DOHH2 (cell line): Measurements from ENCODE around the gene KCTD13.

Source experiments
- H3F3A ChIP-seq: fragments of 200-600 bp; sonication (generic), shearing (Covaris generic); 2 replicates; pipeline ENCODE4 v1.6.0; 2016; ENCODE audit warnings: antibody characterized with exemption, mild to moderate bottlenecking; ENCODE audit not compliant: control insufficient read depth, insufficient read depth
- H3K27ac ChIP-seq: fragments of 200-600 bp; sonication (generic); 2 replicates; pipeline ENCODE4 v1.5.1; 2014; ENCODE audit warnings: low read depth, mild to moderate bottlenecking, low read length, moderate library complexity
- H3K27me3 ChIP-seq: fragments of 200-600 bp; sonication (generic); 2 replicates; pipeline ENCODE4 v1.6.1; 2014; ENCODE audit warnings: mild to moderate bottlenecking, low read length, mixed read lengths; ENCODE audit not compliant: control insufficient read depth
- H3K36me3 ChIP-seq: fragments of 200-600 bp; sonication (generic); 2 replicates; pipeline ENCODE4 v1.6.1; 2014; ENCODE audit warnings: mild to moderate bottlenecking, low read length, moderate library complexity, mixed read lengths; ENCODE audit not compliant: control insufficient read depth
- H3K4me1 ChIP-seq: fragments of 200-600 bp; sonication (generic); 2 replicates; pipeline ENCODE4 v1.6.1; 2014; ENCODE audit warnings: mild to moderate bottlenecking, low read length, mixed read lengths; ENCODE audit not compliant: control insufficient read depth
- H3K4me2 ChIP-seq: fragments of 200-600 bp; sonication (generic); 2 replicates; pipeline ENCODE4 v1.6.0; 2014; ENCODE audit warnings: mild to moderate bottlenecking, low read length, moderate library complexity
- H3K4me3 ChIP-seq: fragments of 200-600 bp; sonication (generic); 2 replicates; pipeline ENCODE4 v1.5.1; 2014; ENCODE audit warnings: mild to moderate bottlenecking, low read length, mixed read lengths
- H3K79me2 ChIP-seq: fragments of 200-600 bp; sonication (generic); 2 replicates; pipeline ENCODE4 v1.6.1; 2014; ENCODE audit warnings: mild to moderate bottlenecking, low read length, mixed read lengths; ENCODE audit not compliant: control insufficient read depth
- H3K9me2 ChIP-seq: fragments of 200-600 bp; sonication (generic); replicated peaks from 2 replicates; pipeline ENCODE4 v1.6.1; 2014; ENCODE audit warnings: mild to moderate bottlenecking, low read length, mixed read lengths; ENCODE audit not compliant: control insufficient read depth
- H3K9me3 ChIP-seq: fragments of 200-600 bp; sonication (generic); 2 replicates; pipeline ENCODE4 v1.6.1; 2014; ENCODE audit warnings: antibody characterized with exemption, low read length, mixed read lengths; ENCODE audit not compliant: control insufficient read depth, insufficient read depth
- H4K20me1 ChIP-seq: fragments of 200-600 bp; sonication (generic); 2 replicates; pipeline ENCODE4 v1.6.0; 2014; ENCODE audit warnings: low read depth, mild to moderate bottlenecking, antibody characterized with exemption, low read length, moderate library complexity; ENCODE audit not compliant: control insufficient read depth, insufficient read depth
- CTCF ChIP-seq: fragments of 200-600 bp; sonication (generic); IDR thresholded peaks from one replicate; pipeline ENCODE4 v1.5.1; 2014; ENCODE audit warnings: antibody characterized with exemption, mild to moderate bottlenecking, low read depth, low read length; ENCODE audit not compliant: poor library complexity, severe bottlenecking
- EZH2phosphoT487 ChIP-seq: fragments of 200-600 bp; sonication (generic); IDR thresholded peaks from 2 replicates; pipeline ENCODE4 v1.6.1; 2017; ENCODE audit warnings: borderline replicate concordance, mild to moderate bottlenecking, antibody characterized with exemption, low read length, moderate library complexity, mixed read lengths

KCTD13 gene

DNA sequence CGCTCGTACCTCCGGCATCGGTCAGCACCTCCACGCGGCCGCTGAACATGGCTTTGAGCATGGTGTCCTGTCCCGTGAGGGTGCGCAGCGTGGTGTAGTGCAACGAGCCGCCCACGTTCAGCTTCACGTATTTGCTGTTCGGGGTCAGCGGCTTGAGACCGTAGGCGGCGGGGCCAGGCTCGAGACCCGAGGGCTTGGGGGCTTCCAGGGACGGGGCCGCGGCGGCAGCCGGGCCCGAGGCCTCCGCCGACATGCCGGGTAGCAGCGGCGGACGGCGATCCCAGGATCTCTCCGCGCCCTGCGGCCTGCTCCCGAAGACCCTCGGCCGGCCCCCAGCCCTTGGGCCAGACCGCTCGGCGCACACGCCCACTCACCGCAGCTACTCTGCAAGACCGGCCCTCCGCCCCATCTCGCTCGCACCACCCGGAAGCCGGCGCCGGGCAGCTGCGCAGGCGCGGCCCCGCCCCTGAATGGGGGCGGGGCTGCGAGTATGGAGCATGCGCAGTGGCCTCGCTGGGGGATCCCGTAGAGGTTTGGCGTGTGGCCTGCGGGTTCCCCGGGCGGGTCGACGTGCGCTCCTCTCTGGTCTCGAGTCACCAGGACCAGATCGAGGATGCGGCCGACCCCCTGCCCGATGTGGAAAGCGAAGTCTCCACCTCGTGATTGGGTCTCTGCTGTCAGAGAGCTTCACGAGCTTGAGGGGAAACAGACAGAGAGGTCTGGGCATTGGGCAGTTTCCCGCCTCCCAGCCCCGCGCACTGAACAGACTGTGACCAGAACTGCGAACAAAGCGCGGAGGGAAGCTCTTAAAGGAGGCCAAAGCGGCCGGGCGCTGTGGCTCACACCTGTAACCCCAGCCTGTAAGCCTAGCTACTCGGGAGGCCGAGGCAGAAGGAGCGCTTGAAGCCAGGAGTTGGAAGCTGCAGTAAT lies at the start of gene KCTD13:
Gene KCTD13 (minus strand): TSS at position 446 of the 930 bp plus-strand sequence. CDS start 193 bp downstream, at position 253.
- Histone ChIP-seq H3K79me2 (peaks cover 30% of the 10 kb centered on the region), H3K4me3 (peak within 1 kb of the TSS; percentile 98), H3F3A (0 out of 2 replicates have a peak, but pooled peaks cover 3% of the 10 kb centered on the region), H3K4me1 (peaks cover 23% of the 10 kb centered on the region), H3K36me3 (peaks cover 21% of the 10 kb centered on the region), H3K27ac (peak within 1 kb of the TSS; percentile 63), H3K9me3 (no peaks in the 10 kb centered on the region), H3K4me2 (peak within 1 kb of the TSS; percentile 96), H3K27me3 (no peaks in the 10 kb centered on the region), H3K9me2 (no peaks in the 10 kb centered on the region), H4K20me1 (peaks cover 4% of the 10 kb centered on the region; the same call in 1 of the 2 replicates)
- TF ChIP-seq CTCF: no peak
- no peak for TF ChIP-seq EZH2phosphoT487

GRCh38 chr16:29975134-29975538 lies 49.1 kb upstream of the KCTD13 start:
- peaks cover 45% of the 10 kb centered on the region for H3K79me2 ChIP-seq
- H3K4me3 ChIP-seq: peak overlapping the region; percentile 99
- TF ChIP-seq EZH2phosphoT487: no peak
- no peak for TF ChIP-seq CTCF
- peak overlapping the region; percentile 97 for H3K4me2 ChIP-seq
- H4K20me1 ChIP-seq: peaks cover 10% of the 10 kb centered on the region
- H3K27ac ChIP-seq: no peak overlapping the region
- peaks cover 7% of the 10 kb centered on the region; the same call in 1 of the 2 replicates for H3K9me3 ChIP-seq
- 0 out of 2 replicates have a peak, but pooled peaks cover 6% of the 10 kb centered on the region for H3F3A ChIP-seq
- no peaks in the 10 kb centered on the region for H3K27me3 ChIP-seq
- peaks cover 65% of the 10 kb centered on the region for H3K36me3 ChIP-seq
- H3K9me2 ChIP-seq: no peaks in the 10 kb centered on the region
- H3K4me1 ChIP-seq: peaks cover 30% of the 10 kb centered on the region

GRCh38 chr16:29974291-29975133 lies 48.5 kb upstream of the KCTD13 start:
- H3K36me3 ChIP-seq: peaks cover 61% of the 10 kb centered on the region
- H3K4me1 ChIP-seq: peaks cover 30% of the 10 kb centered on the region
- H3K4me2 ChIP-seq: peak overlapping the region; percentile 97
- H3K27me3 ChIP-seq: no peaks in the 10 kb centered on the region
- peaks cover 45% of the 10 kb centered on the region for H3K79me2 ChIP-seq
- peak; percentile 46 for TF ChIP-seq CTCF
- TF ChIP-seq EZH2phosphoT487: no peak
- H3K9me3 ChIP-seq: peaks cover 7% of the 10 kb centered on the region; the same call in 1 of the 2 replicates
- H3F3A ChIP-seq: 0 out of 2 replicates have a peak, but pooled peaks cover 6% of the 10 kb centered on the region
- H3K9me2 ChIP-seq: no peaks in the 10 kb centered on the region
- H3K4me3 ChIP-seq: peak overlapping the region; percentile 99
- peak overlapping the region; percentile 65 for H3K27ac ChIP-seq
- peaks cover 10% of the 10 kb centered on the region for H4K20me1 ChIP-seq
